Right lung (tissue), 5 donors: ENCODE results near the gene PHLPP1. TPM values are rescaled to one million over a fixed set of nuclear protein-coding genes. Genes with fewer than 3 reads are reported as not detected.

Experiments used
- DNase-seq, 2 donors: peaks; one replicate each; pipeline ENCODE4 v3.0.0-alpha.2; 2013
- polyA plus RNA-seq, 5 donors: library from polyadenylated mRNA; unstranded; fragments of 120-200 nt; gene quantifications; one replicate each; pipeline versions ENCODE4 v1.2.1 to v1.2.3, GENCODE V29; 2013; ENCODE audit warnings: inconsistent platforms in 1 of 5, low replicate concordance in 1 of 5; ENCODE audit not compliant: insufficient read length in 5 of 5, insufficient read depth in 1 of 5

The PHLPP1 gene
- polyA plus RNA-seq, 5 donors: 6.5 to 10.0 (median 9.1) TPM

DNA sequence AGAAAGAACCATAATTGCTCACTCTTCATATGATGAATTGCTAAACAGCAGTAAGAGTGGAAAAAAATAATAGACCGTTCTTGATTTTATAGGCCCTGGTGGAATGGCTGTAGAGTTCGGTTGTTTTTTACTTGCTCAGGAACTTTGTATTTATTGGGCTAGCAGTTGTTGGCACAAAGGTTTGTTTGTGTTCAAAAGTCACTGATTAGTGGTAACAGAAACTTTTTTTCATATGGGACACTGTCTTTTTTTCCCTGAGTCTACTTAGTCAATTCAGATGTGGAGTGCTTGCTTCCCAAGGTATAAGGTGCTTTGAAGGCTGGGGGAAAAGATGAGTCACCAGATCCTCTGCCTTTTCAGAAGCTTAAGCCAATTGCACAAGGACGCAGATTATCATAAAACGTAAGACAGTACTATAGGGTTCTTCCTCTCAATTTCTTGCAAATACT, 25.8 kb downstream of the PHLPP1 start:
- DNase-seq: no peak

DNA sequence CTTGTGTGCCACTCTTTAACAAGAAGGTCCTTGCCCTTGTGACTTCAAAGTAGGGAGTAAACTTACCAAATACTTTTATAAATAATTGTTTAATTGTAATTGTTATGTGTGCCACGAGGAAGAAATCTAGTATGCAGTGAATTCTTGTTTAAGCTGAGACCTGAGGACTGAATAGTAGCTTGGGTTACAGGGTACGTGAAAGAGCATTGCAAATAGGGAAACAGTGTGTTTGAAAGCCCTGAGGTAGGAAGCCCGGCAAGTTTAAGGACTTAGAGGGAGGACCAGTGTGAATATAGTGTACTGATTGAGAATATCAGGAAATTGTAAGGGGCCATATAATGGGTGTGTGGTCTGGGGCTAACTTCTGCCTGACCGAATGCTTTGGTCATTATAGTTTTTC, 26.2 kb downstream of the PHLPP1 start:
- no peak for DNase-seq

GRCh38 chr18:62744076-62744968, 29.0 kb downstream of the PHLPP1 start:
- DNase-seq: no peak

DNA sequence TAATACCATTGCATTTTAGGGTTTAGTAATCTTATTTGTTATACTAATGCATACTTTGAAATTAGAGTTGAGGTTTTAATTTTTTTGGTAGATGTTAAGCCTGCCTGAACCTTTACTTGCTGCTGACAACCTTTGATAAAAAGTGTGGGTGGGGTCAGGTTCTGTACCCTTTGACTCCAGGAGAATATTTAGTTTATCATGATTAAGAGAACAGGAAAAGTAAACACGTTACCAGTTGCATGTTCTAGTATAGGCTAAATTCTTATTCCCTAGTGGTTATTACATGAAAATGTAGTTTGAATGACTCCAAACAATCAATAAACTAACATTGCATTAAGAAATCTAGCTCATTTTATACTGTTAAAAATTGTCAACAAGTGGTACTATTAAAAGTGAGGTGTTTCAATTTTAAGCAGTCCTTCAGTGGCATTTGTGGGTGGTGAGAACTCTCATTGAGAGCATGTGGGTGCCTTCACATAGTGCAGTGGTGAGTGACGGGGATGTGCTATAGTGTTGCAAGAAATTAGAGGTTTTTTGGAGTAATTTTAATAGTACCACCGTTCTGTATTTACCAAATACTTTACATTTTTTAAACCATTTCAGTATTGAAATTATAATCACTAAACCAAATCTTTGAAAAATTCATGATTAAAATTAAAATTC, 29.9 kb downstream of the PHLPP1 start:
- no peak for DNase-seq

DNA sequence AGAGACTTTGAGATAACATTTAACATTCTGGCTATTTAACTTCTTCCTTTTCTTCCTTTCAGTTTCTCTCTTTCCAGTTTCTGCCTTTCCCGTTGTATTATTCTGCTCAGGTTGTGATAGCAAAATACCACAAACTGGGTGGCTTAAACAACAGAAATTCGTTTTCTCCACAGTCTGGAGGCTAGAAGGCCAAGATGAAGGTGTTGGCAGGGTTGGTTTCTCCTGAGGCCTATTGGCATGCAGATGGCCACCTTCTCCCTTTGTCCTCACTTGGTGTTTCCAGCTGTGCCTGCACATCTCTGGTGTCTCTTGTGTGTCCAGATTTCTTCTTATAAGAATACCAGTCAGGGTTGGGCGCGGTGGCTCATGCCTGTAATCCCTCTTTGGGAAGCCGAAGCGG, 34.0 kb downstream of the PHLPP1 start:
- no peak for DNase-seq

DNA sequence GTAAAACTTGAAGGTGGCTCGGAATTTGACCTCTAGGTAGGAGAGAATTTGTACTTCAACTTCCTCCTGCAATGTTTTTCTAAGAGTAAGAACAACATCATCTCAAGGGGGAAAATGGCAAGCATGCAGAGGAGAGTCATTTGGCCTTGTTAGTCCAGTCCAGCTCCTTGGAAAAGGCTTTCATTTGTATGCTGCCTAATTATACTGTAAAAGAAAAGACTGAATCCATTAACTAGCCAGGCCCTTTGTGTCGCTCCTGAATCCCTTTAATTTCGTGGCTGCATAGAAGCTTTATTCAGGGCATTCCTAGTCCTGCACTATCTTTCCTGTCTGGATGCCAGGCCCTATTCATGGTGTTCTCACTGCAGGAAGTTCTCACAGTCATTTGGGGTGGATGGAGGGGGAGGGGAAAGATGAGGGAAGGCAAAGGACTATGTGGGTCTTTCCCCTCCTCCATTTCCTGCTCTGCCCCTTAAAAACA, 36.0 kb downstream of the PHLPP1 start:
- no peak for DNase-seq

DNA sequence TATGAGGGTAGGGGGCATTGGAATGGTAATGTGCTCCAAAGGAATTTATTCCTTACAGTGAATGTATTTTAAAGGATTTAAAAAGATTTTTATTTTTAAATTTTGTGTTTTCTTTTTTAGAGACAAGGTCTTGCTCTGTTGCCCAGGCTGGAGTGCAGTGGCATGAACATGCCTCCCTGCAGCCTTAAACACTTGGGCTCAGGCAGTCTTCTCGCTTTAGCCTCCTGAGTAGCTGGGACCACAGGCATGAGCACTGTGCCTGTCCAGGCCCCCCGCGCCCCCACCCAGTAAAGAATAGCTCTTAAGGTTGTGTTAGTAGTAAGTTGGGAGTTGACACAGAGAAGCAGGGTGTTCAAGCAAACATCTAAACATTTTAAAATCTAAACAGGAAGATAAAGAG, 36.6 kb downstream of the PHLPP1 start:
- DNase-seq: no peak

DNA sequence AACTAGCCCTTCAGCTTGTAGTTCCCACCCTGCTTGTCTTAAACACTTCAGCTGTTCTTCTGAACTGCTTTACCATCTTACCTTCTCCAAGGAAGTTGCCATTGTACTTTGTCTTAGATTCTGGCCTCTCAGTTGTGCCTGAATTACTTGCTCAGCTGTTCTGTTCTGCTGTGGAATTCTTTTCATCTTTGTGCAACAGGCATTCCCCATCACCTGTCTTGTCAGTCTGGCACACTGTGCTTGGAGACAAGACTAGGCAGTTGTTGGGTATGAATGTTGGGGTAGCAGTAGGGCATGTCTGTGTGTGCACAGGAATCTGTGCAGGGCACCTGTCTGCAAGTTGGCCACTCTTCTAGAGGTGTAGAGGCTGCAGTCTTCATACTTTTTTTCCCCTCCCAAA, 38.7 kb downstream of the PHLPP1 start:
- DNase-seq: no peak

- no peak for DNase-seq
These were observed 40.1 kb downstream of the PHLPP1 start for GRCh38 chr18:62755454-62755853.

DNA sequence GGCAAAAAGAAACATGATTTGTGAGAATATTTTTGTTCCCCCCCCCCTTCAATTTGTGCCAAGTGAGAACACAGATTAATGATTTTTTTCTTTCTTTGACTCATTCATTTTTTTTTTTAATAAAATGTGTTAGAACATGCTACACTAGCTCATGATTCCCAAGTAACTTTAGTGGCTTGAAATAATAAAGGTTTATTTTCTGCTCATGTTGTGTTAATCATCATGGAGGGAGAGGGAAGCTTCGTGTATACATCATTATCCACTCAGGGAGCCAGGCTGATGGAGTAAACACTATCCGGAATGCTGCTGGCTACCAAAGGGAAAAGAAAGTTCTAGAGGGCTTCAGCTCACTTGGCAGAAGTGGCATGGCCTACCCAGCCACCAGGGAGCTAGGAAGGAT, 40.6 kb downstream of the PHLPP1 start:
- no peak for DNase-seq

DNA sequence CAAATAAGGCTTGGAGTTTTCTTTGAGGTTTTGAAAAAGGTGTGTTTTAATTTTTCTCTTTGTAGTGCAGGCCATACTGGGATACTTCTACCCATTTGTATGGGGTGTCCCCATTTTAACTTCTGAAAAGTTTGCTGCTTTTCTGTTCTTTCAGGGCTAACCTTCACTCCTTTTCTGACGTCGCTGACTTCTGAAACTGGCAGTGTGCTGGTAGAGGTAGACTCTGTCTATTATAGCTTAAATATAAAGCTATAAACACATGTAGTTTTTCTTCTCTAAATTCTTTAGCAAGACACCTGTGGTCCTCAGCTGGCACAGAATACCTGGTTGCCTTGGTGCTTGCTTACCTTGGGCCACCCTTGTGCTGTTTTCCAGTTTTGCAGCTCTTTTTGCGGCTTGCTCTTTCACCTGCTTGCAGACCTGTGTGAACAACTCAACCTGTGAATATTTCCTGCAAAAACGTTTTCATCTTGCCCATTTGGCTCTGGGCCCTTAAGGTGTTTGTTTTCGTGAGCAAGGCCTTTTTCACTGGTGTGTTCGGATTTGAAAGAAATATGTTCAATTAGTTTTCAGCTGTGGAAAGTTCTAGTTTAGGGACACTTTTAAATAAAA, 42.2 kb downstream of the PHLPP1 start:
- no peak for DNase-seq

DNA sequence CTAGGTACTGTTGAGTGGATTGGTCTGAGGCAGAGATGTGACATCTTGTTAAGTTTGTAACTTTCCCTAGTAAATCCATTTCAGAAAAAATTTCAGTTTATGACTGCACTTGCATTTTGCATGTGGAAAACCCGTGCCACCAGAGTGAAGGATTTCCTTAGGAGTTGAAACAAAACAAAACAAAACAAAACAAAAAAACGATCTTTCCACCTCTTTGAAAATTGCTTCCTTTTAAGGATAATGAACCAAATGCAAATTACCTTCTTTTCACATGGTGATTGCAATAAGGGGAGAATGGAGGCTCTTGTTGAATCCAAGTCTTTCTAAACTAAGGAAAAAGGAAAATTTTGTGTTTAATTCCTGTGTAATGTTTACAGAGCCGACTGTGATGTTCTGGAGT, 43.2 kb downstream of the PHLPP1 start:
- DNase-seq: no peak

DNA sequence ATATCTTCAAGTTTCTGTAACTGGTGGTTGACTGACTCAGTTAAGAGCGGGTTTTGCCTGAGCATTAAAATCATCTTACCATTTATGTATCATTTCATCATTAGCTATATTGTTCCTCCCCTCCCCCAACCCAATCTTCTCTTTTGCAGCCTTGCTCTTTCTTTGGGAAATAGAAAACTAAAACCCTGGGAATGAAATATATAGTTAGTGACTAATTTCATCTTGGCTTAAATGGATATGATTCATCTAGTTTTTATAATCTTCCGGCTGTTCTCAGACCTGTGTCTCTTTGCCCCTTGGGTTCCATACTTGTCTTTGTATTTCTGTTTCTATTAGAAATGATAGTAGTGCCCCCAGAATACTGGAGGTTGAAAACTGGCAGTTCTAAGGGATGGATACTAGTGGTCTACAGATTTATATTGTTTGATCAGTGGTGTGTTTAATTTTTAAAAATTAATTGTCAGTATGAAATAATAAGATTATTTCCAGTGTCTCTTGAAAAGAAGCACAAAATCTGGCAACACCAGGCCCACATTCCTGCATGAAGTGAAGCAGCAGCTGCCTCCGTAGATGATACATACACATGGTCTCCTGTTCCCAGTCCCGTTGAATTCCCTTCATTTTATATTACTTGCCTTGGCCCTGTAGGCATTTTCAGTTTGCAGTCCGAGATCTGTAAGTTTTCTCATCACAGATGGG, 44.5 kb downstream of the PHLPP1 start:
- DNase-seq: no peak

DNA sequence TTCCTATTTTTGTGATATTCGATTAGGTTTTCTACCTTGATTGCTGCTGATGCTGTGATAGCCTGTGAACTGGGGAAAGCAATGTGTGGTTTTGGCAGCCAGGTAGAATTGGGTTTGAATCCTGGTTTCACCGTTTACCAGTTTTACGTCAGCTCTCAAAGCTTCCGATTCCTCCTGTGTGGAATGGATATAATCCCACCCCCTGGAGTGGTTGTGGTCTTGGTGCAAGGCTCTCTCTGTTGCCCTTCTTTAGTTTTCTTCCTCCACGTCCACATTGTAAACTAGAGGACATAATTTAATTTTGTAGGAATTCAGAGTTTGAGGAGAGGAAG, 45.0 kb downstream of the PHLPP1 start:
- DNase-seq: no peak

DNA sequence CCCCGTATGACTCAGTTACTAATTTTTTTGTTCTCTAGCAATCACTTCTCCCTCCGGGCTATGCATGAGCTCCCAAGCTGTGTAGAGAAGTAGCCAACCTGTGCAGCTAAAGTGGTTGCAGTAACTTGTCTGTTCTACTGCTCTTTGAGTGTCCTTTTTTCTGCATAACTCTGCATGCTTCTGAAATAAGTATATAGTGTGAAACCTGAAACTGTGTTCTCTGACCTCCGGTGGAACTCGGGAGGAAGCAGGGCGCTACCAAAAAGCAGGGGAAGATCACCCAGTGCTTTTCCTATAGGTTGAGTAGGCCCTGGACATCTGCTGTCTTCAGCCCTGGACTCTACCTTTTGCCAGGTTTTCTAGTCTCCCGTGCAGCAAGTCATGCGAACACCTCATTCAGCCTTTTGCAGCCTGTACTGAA, 47.8 kb downstream of the PHLPP1 start:
- no peak for DNase-seq

- no peak for DNase-seq
These were observed 50.9 kb downstream of the PHLPP1 start for GRCh38 chr18:62766266-62766665.

GRCh38 chr18:62767321-62767720, 52.0 kb downstream of the PHLPP1 start:
- DNase-seq: no peak

- no peak for DNase-seq
These were observed 52.7 kb downstream of the PHLPP1 start for GRCh38 chr18:62767836-62768557.

DNA sequence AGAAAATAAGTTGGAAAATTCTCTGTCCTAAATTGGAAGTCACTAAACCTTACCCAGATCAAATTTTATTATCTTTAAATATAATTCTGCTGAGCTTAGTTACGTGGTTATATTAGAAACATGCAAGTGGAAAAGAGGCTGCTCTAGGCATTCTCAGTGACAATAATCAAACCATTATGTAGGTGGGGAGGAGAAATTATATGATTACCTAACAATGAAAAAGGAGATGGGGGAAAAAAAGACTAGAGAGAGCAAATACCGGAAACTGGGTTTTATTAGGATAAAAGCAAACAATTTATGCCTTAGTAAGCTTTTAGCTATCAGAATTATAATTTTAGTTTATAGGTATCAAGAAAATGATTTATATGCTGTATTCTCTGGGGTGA, 53.2 kb downstream of the PHLPP1 start:
- DNase-seq: no peak

DNA sequence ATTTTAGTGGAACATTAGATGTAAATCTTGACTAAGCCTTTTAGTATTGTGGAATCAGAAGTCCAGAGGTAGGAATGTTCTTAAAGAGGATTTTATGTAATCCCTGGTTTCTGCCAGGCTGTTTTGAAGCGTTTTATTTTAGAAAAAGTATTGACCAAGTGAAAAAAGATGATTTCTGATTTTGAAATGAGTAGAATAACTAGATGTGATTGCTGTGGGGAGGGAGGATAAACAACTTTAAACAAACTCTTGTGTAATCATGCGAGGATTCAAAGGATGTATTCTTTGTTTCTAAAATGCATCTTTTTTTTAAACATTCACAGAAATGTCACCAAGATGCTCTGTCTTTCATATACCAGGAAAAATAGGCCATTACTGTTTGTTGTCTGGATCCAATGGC, 53.9 kb downstream of the PHLPP1 start:
- no peak for DNase-seq

- DNase-seq: no peak
These were observed 56.3 kb downstream of the PHLPP1 start for GRCh38 chr18:62771494-62772270.
